ENCODE results near the gene GRM1.

DNA sequence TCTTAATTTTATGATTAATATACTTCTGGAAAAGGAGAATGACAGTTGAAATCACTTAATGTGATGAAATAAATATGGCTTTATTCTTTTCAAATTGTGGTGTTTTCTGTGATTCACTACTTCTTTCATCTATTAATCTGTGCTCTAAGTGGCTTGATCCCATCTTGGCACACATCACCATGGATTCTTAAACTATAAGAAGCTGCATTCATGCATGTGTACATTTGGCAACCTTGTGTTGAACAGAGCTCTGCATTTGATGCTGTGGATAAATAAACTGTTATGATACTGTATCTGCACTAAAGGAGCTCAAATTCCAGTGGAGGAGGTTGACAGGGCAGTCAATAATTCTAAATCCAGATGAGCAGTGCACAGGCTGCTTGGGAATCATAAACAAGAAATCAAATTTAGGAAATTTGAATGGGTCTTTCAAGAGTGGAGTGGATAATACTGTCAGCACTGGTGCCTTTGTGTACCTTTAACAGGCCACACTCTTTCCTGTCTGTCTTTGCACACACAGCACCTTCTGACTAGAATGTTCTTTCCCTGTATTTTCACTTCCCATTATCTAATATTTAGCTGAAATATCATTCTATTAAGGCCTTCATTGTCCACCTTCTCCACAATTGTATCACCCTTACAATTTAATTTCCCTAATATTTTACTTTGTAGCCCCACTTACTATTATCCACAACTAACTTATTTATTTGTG is 252.9 kb downstream of the GRM1 start:
- TF ChIP-seq, protein P1, sequence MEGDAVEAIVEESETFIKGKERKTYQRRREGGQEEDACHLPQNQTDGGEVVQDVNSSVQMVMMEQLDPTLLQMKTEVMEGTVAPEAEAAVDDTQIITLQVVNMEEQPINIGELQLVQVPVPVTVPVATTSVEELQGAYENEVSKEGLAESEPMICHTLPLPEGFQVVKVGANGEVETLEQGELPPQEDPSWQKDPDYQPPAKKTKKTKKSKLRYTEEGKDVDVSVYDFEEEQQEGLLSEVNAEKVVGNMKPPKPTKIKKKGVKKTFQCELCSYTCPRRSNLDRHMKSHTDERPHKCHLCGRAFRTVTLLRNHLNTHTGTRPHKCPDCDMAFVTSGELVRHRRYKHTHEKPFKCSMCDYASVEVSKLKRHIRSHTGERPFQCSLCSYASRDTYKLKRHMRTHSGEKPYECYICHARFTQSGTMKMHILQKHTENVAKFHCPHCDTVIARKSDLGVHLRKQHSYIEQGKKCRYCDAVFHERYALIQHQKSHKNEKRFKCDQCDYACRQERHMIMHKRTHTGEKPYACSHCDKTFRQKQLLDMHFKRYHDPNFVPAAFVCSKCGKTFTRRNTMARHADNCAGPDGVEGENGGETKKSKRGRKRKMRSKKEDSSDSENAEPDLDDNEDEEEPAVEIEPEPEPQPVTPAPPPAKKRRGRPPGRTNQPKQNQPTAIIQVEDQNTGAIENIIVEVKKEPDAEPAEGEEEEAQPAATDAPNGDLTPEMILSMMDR (conservative IDR thresholded peaks at IDR 0.05 in 1 of 2, IDR thresholded peaks at IDR 0.05 in 1 of 2; ENCODE audit: extremely low read depth in 1 of 2, insufficient read depth in 1 of 2, low read depth in 1 of 2, low read length in 2 of 2), result no peak
- TF ChIP-seq EZH2 (IDR thresholded peaks at IDR 0.05; ENCODE audit: borderline replicate concordance, low read length), result no peak
